GM23338 (cell line): Measurements from ENCODE around the gene CYP26C1. TPM values are rescaled to one million over a fixed set of nuclear protein-coding genes. Genes with fewer than 3 reads are reported as not detected.

ENCODE experiments used
- ATAC-seq: fragments of 200-7000 bp; cut with Tn5 transposase; 3 replicates; pipeline ENCODE4 v1.9.1; 2020
- DNase-seq: peaks from one replicate; pipeline ENCODE4 v3.0.0-alpha.2; 2015; ENCODE audit warnings: low spot score
- H2AFZ ChIP-seq: fragments of 200-600 bp; sonication (generic); 2 replicates; pipeline ENCODE4 v1.8.0; 2016; ENCODE audit warnings: antibody characterized with exemption, mild to moderate bottlenecking, moderate library complexity
- H3F3A ChIP-seq: fragments of 200-600 bp; sonication (generic); replicated peaks from 2 replicates; pipeline ENCODE4 v1.8.0; 2017; ENCODE audit warnings: antibody characterized with exemption, mixed run types, low read depth
- H3K27ac ChIP-seq: fragments of 200-600 bp; sonication (generic); 2 replicates; pipeline ENCODE4 v1.6.1; 2016; ENCODE audit warnings: low read depth
- H3K27me3 ChIP-seq: fragments of 200-600 bp; sonication (generic); 2 replicates; pipeline ENCODE4 v1.8.0; 2016; ENCODE audit warnings: mild to moderate bottlenecking, mixed run types, moderate library complexity; ENCODE audit not compliant: insufficient read depth
- H3K36me3 ChIP-seq: fragments of 200-600 bp; sonication (generic); 2 replicates; pipeline ENCODE4 v1.8.0; 2016; ENCODE audit warnings: mild to moderate bottlenecking; ENCODE audit not compliant: insufficient read depth
- H3K4me1 ChIP-seq: fragments of 200-600 bp; sonication (generic); 2 replicates; pipeline ENCODE4 v1.8.0; 2016; ENCODE audit warnings: mild to moderate bottlenecking, moderate library complexity; ENCODE audit not compliant: insufficient read depth
- H3K4me2 ChIP-seq: fragments of 200-600 bp; sonication (generic); 2 replicates; pipeline ENCODE4 v1.7.1; 2017; ENCODE audit warnings: mixed run types
- H3K4me3 ChIP-seq: fragments of 200-600 bp; sonication (generic); 2 replicates; pipeline ENCODE4 v1.6.1; 2016; ENCODE audit warnings: mixed run types
- H3K79me2 ChIP-seq: fragments of 200-600 bp; sonication (generic); replicated peaks from 2 replicates; pipeline ENCODE4 v1.8.0; 2017; ENCODE audit warnings: mild to moderate bottlenecking; ENCODE audit not compliant: insufficient read depth
- H3K9me2 ChIP-seq: fragments of 200-600 bp; sonication (generic); 2 replicates; pipeline ENCODE4 v1.8.0; 2017; ENCODE audit not compliant: insufficient read depth
- H4K20me1 ChIP-seq: fragments of 200-600 bp; sonication (generic); replicated peaks from 2 replicates; pipeline ENCODE4 v1.8.0; 2017; ENCODE audit warnings: mild to moderate bottlenecking; ENCODE audit not compliant: insufficient read depth
- H3K27ac Mint-ChIP-seq: 2 replicates; pipeline ENCODE4 v1.8.0; 2020; ENCODE audit warnings: inconsistent platforms, mild to moderate bottlenecking, moderate library complexity, mixed read lengths
- H3K27me3 Mint-ChIP-seq: 3 replicates; pipeline ENCODE4 v1.8.0; 2022; ENCODE audit warnings: low read depth, mild to moderate bottlenecking, moderate library complexity, mixed read lengths, inconsistent platforms; ENCODE audit not compliant: insufficient read depth, poor library complexity
- H3K36me3 Mint-ChIP-seq: 3 replicates; pipeline ENCODE4 v1.8.0; 2021; ENCODE audit warnings: low read depth, mild to moderate bottlenecking, inconsistent platforms, moderate library complexity, mixed read lengths
- H3K4me1 Mint-ChIP-seq: 3 replicates; pipeline ENCODE4 v1.8.0; 2020; ENCODE audit warnings: mild to moderate bottlenecking, inconsistent platforms, mixed read lengths
- H3K4me3 Mint-ChIP-seq: 3 replicates; pipeline ENCODE4 v1.8.0; 2021; ENCODE audit warnings: moderate library complexity, mild to moderate bottlenecking, inconsistent platforms, mixed read lengths
- H3K9me3 Mint-ChIP-seq: 3 replicates; pipeline ENCODE4 v1.8.0; 2020; ENCODE audit warnings: moderate library complexity, mild to moderate bottlenecking, inconsistent platforms, mixed read lengths
- CTCF ChIP-seq, 2 experiments: fragments of 200-600 bp in 1 of 2; sonication (generic) in 1 of 2; conservative IDR thresholded peaks; 2 replicates each; pipeline versions ENCODE4 v1.5.1 to v1.6.1; 2016 to 2017; ENCODE audit warnings: antibody characterized with exemption in 2 of 2, low read depth in 2 of 2, mild to moderate bottlenecking in 2 of 2, moderate library complexity in 1 of 2
- EZH2 ChIP-seq: fragments of 200-600 bp; sonication (generic); IDR thresholded peaks from one replicate; pipeline ENCODE4 v1.8.0; 2017; ENCODE audit warnings: antibody characterized with exemption, mild to moderate bottlenecking, low read depth; ENCODE audit not compliant: unreplicated experiment
- ZNF114 ChIP-seq: fragments of 250-450 bp; sonication (Bioruptor Pico); IDR thresholded peaks from 2 replicates; pipeline ENCODE4 v1.5.0; 2020; ENCODE audit warnings: mild to moderate bottlenecking, moderate library complexity
- ZNF462 ChIP-seq: fragments of 250-450 bp; sonication (Bioruptor Pico); IDR thresholded peaks from 2 replicates; pipeline ENCODE4 v1.5.0; 2020; ENCODE audit warnings: mild to moderate bottlenecking, moderate library complexity
- long read RNA-seq: library from polyadenylated mRNA; unstranded; transcript quantifications from one replicate; pipeline ENCODE4 v2.0.0, GENCODE V29; 2020; ENCODE audit not compliant: unreplicated experiment
- polyA plus RNA-seq: library from polyadenylated mRNA; unstranded; fragments of >200 nt; fragmentation: Nextera tagmentation; extraction: Ambion mirVana; gene quantifications from 2 replicates; pipeline ENCODE4 v1.2.1, GENCODE V29; 2016
- total RNA-seq: library from RNA; depleted of rRNA; stranded (reverse); fragments of >200 nt; shearing (Covaris generic); gene quantifications from 2 replicates; pipeline ENCODE4 v1.2.3, GENCODE V29; 2014; rRNA removed
- TF ChIP-seq, protein P1 (sequence below): IDR thresholded peaks from one replicate; pipeline ENCODE4 v1.6.1; 2018; ENCODE audit warnings: antibody characterized with exemption; ENCODE audit not compliant: unreplicated experiment

CYP26C1 gene, protein sequence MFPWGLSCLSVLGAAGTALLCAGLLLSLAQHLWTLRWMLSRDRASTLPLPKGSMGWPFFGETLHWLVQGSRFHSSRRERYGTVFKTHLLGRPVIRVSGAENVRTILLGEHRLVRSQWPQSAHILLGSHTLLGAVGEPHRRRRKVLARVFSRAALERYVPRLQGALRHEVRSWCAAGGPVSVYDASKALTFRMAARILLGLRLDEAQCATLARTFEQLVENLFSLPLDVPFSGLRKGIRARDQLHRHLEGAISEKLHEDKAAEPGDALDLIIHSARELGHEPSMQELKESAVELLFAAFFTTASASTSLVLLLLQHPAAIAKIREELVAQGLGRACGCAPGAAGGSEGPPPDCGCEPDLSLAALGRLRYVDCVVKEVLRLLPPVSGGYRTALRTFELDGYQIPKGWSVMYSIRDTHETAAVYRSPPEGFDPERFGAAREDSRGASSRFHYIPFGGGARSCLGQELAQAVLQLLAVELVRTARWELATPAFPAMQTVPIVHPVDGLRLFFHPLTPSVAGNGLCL
- total RNA-seq (0.24 TPM in 1 of 2 replicates, not detected in the other), polyA plus RNA-seq (not detected in 2 replicates)
- long read RNA-seq, partial matches to known transcripts: 0 of 1 reads
- long read RNA-seq, other reads (novel, unspliced or antisense): 1 of 1 reads

DNA sequence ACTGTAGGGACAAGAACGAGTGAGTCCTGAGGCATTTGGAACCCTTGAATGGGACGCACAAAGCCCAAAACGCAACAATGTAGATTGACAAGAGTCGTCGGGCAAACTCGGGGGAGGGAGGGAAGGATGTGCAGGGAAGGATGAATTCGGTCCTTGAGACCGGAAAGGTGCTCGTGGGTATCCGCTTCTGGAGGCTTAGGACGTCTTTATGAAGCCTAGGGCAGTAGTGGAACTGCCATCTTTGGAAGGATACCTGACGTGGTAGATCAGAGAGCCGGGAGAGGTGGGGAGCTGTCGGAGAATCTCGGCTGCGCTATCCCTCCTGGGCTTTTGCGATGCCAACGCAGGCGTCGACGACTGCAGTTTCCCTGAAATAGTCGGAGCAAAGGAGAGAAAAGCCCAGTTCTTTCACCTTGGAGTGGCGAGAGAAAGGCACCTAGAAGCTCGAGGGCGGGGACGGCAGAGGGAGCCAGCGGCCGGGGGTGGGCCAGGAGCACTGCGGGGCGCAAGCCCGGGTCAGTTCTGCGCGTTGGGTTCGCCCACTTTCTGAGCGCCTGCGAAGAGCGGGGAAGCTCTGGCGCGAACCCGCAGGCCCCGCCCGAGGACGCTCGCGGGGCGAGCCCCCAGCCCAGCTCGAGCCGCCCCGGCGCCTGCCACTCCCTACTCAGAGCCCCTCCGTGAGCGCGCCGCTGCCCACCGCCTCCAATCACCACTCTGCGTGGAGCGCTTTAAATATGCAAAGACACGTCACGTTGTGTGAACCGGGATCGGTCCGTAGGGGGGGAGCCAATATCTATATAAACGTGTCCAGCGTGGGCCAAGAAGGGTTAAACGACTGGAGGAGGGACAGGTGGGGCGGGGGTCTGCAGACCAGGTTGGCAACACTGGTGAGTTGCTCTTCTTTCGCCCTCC, at the start of gene CYP26C1:
TSS of gene CYP26C1 (plus strand) at position 824 of the 912 bp plus-strand sequence. CDS start 466 bp downstream, outside the sequence.
- peaks cover 9% of the 10 kb centered on the region for H4K20me1 ChIP-seq
- TF ChIP-seq EZH2 (peak; percentile 75), ZNF114 (CRISPR knock-in tag) (no peak), CTCF (conservative IDR thresholded peaks at IDR 0.05; ENCODE audit: low read depth in 2 of 2) (peak in 1 of 2 experiments; percentile 31; a peak in 2 of 4 replicates)
- TF ChIP-seq, protein P1, sequence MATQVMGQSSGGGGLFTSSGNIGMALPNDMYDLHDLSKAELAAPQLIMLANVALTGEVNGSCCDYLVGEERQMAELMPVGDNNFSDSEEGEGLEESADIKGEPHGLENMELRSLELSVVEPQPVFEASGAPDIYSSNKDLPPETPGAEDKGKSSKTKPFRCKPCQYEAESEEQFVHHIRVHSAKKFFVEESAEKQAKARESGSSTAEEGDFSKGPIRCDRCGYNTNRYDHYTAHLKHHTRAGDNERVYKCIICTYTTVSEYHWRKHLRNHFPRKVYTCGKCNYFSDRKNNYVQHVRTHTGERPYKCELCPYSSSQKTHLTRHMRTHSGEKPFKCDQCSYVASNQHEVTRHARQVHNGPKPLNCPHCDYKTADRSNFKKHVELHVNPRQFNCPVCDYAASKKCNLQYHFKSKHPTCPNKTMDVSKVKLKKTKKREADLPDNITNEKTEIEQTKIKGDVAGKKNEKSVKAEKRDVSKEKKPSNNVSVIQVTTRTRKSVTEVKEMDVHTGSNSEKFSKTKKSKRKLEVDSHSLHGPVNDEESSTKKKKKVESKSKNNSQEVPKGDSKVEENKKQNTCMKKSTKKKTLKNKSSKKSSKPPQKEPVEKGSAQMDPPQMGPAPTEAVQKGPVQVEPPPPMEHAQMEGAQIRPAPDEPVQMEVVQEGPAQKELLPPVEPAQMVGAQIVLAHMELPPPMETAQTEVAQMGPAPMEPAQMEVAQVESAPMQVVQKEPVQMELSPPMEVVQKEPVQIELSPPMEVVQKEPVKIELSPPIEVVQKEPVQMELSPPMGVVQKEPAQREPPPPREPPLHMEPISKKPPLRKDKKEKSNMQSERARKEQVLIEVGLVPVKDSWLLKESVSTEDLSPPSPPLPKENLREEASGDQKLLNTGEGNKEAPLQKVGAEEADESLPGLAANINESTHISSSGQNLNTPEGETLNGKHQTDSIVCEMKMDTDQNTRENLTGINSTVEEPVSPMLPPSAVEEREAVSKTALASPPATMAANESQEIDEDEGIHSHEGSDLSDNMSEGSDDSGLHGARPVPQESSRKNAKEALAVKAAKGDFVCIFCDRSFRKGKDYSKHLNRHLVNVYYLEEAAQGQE: no peak
- Mint-ChIP-seq H3K27ac (no peak within 1 kb of the TSS), H3K36me3 (no peaks in the 10 kb centered on the region; the same call in 2 of the 3 replicates), H3K27me3 (peaks cover 68% of the 10 kb centered on the region), H3K9me3 (no peaks in the 10 kb centered on the region), H3K4me3 (peak within 1 kb of the TSS; percentile 68), H3K4me1 (peaks cover 32% of the 10 kb centered on the region)
- no peaks in the 10 kb centered on the region for H3K79me2 ChIP-seq
- peaks cover 16% of the 10 kb centered on the region for H3F3A ChIP-seq
- peak within 1 kb of the TSS; percentile 63 for H3K4me3 ChIP-seq
- H3K27me3 ChIP-seq: peaks cover 87% of the 10 kb centered on the region
- H3K9me2 ChIP-seq: no peaks in the 10 kb centered on the region
- peak within 1 kb of the TSS; percentile 80 for H2AFZ ChIP-seq
- no peak within 1 kb of the TSS for H3K27ac ChIP-seq
- peak within 1 kb of the TSS; percentile 89 for H3K4me2 ChIP-seq
- H3K36me3 ChIP-seq: no peaks in the 10 kb centered on the region
- peak; percentile 71 for DNase-seq
- H3K4me1 ChIP-seq: peaks cover 46% of the 10 kb centered on the region
- ATAC-seq: peak; percentile 6

GRCh38 chr10:93015722-93016121, 44.9 kb upstream of the CYP26C1 start:
- H3K4me2 ChIP-seq: no peak overlapping the region
- H3K79me2 ChIP-seq: no peaks in the 10 kb centered on the region
- no peaks in the 10 kb centered on the region for H3F3A ChIP-seq
- ATAC-seq (no peak), DNase-seq (no peak)
- Mint-ChIP-seq H3K27me3 (no peaks in the 10 kb centered on the region), H3K27ac (no peak overlapping the region), H3K9me3 (no peaks in the 10 kb centered on the region), H3K36me3 (no peaks in the 10 kb centered on the region), H3K4me1 (no peaks in the 10 kb centered on the region), H3K4me3 (no peak overlapping the region)
- no peaks in the 10 kb centered on the region for H3K27me3 ChIP-seq
- no peaks in the 10 kb centered on the region for H4K20me1 ChIP-seq
- H3K4me3 ChIP-seq: no peak overlapping the region
- H2AFZ ChIP-seq: no peak overlapping the region
- H3K36me3 ChIP-seq: no peaks in the 10 kb centered on the region
- H3K4me1 ChIP-seq: no peaks in the 10 kb centered on the region
- H3K9me2 ChIP-seq: no peaks in the 10 kb centered on the region
- no peak overlapping the region for H3K27ac ChIP-seq
- no peak for TF ChIP-seq ZNF462 (CRISPR knock-in tag)
